AG09309 (cell line): ENCODE results near the gene TBC1D10A.

ENCODE experiments used
- DNase-seq: peaks from one replicate; pipeline ENCODE4 v3.0.0-alpha.2; 2010; ENCODE audit warnings: low read depth
- H3K4me3 ChIP-seq: 2 replicates; pipeline ENCODE4 v1.5.1; 2011; ENCODE audit warnings: mild to moderate bottlenecking, low read depth, low read length, moderate library complexity; ENCODE audit not compliant: control insufficient read depth
- TF ChIP-seq, protein P1 (sequence below): IDR thresholded peaks from 2 replicates; pipeline ENCODE4 v1.5.1; 2011; ENCODE audit warnings: mild to moderate bottlenecking, low read depth, low read length, inconsistent platforms; ENCODE audit not compliant: insufficient read depth, control insufficient read depth; ENCODE audit errors: missing control alignments

TBC1D10A gene

GRCh38 chr22:30304495-30305244 is 22.1 kb downstream of the TBC1D10A start:
- no peak overlapping the region for H3K4me3 ChIP-seq
- no peak for DNase-seq
- TF ChIP-seq, protein P1, sequence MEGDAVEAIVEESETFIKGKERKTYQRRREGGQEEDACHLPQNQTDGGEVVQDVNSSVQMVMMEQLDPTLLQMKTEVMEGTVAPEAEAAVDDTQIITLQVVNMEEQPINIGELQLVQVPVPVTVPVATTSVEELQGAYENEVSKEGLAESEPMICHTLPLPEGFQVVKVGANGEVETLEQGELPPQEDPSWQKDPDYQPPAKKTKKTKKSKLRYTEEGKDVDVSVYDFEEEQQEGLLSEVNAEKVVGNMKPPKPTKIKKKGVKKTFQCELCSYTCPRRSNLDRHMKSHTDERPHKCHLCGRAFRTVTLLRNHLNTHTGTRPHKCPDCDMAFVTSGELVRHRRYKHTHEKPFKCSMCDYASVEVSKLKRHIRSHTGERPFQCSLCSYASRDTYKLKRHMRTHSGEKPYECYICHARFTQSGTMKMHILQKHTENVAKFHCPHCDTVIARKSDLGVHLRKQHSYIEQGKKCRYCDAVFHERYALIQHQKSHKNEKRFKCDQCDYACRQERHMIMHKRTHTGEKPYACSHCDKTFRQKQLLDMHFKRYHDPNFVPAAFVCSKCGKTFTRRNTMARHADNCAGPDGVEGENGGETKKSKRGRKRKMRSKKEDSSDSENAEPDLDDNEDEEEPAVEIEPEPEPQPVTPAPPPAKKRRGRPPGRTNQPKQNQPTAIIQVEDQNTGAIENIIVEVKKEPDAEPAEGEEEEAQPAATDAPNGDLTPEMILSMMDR = no peak

GRCh38 chr22:30302810-30303138 is 24.0 kb downstream of the TBC1D10A start:
- TF ChIP-seq, protein P1 = no peak
- DNase-seq = no peak
- no peak overlapping the region for H3K4me3 ChIP-seq

- TF ChIP-seq, protein P1 = no peak
- no peak overlapping the region for H3K4me3 ChIP-seq
- no peak for DNase-seq
Observed at GRCh38 chr22:30301995-30302809, 24.5 kb downstream of the TBC1D10A start.

DNA sequence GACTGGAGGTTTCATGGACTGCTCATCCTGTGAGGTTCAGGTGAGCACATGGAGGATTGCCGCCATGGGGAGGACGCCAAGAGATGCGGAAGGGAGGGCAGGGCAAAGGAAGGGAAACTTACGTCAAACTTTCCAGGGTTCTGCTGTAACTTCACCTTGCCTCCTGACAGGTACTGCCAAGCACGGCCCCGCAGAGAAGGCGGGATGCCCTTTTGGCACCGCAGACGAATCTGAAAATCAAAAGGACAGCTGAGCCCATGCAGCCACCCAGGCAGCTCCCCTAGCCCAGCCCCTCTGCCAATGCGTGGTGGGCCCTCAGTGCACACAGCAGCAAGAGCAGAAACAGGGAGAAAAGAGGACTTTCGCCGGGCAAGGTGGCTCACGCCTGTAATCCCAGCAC is 27.4 kb downstream of the TBC1D10A start:
- TF ChIP-seq, protein P1 = no peak
- no peak for DNase-seq
- no peak overlapping the region for H3K4me3 ChIP-seq

DNA sequence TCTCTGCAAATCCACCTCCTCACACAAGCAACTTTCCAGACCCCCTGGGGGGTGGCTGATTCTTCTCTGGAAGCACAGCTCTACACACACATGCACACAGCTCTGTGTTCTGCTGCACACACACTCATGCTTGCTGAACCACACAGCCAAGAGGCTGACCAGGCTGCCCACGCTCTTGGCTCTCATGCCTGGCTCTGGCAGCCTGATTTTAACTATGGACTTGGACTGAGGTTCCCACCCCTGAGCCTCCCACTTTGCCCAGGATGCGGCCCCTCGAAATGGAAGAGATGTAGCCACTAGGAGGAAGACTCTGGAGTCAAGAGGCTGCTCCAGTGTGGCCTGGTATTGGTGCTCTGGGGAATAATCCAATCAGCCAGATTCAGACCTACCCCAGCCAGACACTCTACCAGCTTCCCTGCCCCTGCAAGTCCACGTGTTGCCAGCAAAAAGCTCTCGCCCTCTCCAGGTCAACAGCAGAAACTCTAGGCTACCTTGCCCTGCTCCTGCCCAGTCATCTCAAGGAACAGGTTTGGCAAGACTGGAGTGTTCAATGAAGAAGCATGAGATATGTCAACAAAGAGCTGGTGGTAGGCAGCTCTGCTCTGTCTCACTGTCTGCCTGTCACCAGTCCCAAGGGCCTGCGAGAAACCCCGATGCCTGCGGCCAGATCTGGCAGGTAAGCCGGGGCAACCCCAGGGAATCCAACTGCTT is 28.6 kb downstream of the TBC1D10A start:
- no peak overlapping the region for H3K4me3 ChIP-seq
- TF ChIP-seq, protein P1 = no peak
- DNase-seq = no peak

- H3K4me3 ChIP-seq = no peak overlapping the region
- DNase-seq = no peak
- TF ChIP-seq, protein P1 = no peak
Observed at GRCh38 chr22:30297276-30297990, 29.3 kb downstream of the TBC1D10A start.
